H1 (cell line): ENCODE data around the gene FAM209B. TPM values are rescaled to one million over a fixed set of nuclear protein-coding genes. Genes with fewer than 3 reads are reported as not detected.

Experiments
- CTCF ChIA-PET: fragments of 300-600 bp; sonication (Branson Sonifier 250); formaldehyde crosslinking; loops from one replicate; lab custom pipeline; 2021; ENCODE audit not compliant: partially characterized antibody; lab: Charles Lee
- POLR2A ChIA-PET: fragments of 300-600 bp; sonication (Branson Sonifier 250); formaldehyde crosslinking; loops from one replicate; lab custom pipeline; 2021; ENCODE audit warnings: inconsistent platforms; ENCODE audit not compliant: partially characterized antibody; lab: Charles Lee
- DNase-seq, 2 experiments: peaks; one replicate each; pipeline versions ENCODE4 v3.0.0 to v3.0.0-alpha.2; 2010 to 2022; ENCODE audit warnings: low spot score in 2 of 2, low read depth in 1 of 2, mixed read lengths in 1 of 2
- FAIRE-seq: peaks from 2 replicates; lab custom pipeline; 2011; peaks lifted over from hg19 to GRCh38; lab: Jason Lieb, UNC
- H2AFZ ChIP-seq: 2 replicates; pipeline ENCODE4 v1.8.1; 2012; ENCODE audit warnings: low read length, inconsistent platforms
- H2AK5ac ChIP-seq: 2 replicates; pipeline ENCODE4 v1.6.1; 2013; ENCODE audit warnings: low read depth, low read length
- H2BK120ac ChIP-seq: replicated peaks from 2 replicates; pipeline ENCODE3; 2013; ENCODE audit warnings: low read depth, low read length, inconsistent platforms
- H2BK12ac ChIP-seq: 2 replicates; pipeline ENCODE4 v1.6.1; 2013; ENCODE audit warnings: low read depth, low read length
- H2BK15ac ChIP-seq: 2 replicates; pipeline ENCODE4 v1.6.1; 2013; ENCODE audit warnings: low read length
- H2BK20ac ChIP-seq: 2 replicates; pipeline ENCODE4 v1.6.1; 2013; ENCODE audit warnings: low read length
- H2BK5ac ChIP-seq: 2 replicates; pipeline ENCODE4 v1.6.1; 2013; ENCODE audit warnings: low read depth, low read length
- H3K14ac ChIP-seq: 2 replicates; pipeline ENCODE4 v1.6.1; 2013; ENCODE audit warnings: inconsistent platforms; ENCODE audit not compliant: insufficient read length
- H3K18ac ChIP-seq: 2 replicates; pipeline ENCODE4 v1.6.1; 2013; ENCODE audit warnings: low read length; ENCODE audit errors: extremely low read depth
- H3K23ac ChIP-seq: 2 replicates; pipeline ENCODE4 v1.6.1; 2013; ENCODE audit warnings: inconsistent platforms; ENCODE audit not compliant: insufficient read length
- H3K23me2 ChIP-seq: 2 replicates; pipeline ENCODE4 v1.6.1; 2013; ENCODE audit warnings: low read depth, low read length
- H3K27ac ChIP-seq: 2 replicates; pipeline ENCODE4 v1.6.1; 2011; ENCODE audit warnings: low read depth, low read length, inconsistent platforms
- H3K27me3 ChIP-seq, 4 experiments: replicated peaks in 1 of 4; 1 replicate in 1 of 4; 2 replicates in 3 of 4; pipeline versions ENCODE4 v1.6.1 to v1.8.1; 2011 to 2013; ENCODE audit warnings: low read length in 3 of 4, mild to moderate bottlenecking in 3 of 4, inconsistent platforms in 2 of 4, mixed read lengths in 2 of 4, moderate library complexity in 1 of 4; ENCODE audit not compliant: control insufficient read depth in 3 of 4, insufficient read depth in 3 of 4; ENCODE audit errors: extremely low read depth in 1 of 4
- H3K36me3 ChIP-seq, 4 experiments: 2 replicates each; pipeline versions ENCODE4 v1.6.1 to v1.8.1; 2011 to 2013; ENCODE audit warnings: mild to moderate bottlenecking in 4 of 4, low read length in 3 of 4, moderate library complexity in 2 of 4, control low read depth in 1 of 4, inconsistent platforms in 1 of 4; ENCODE audit not compliant: insufficient read depth in 4 of 4, control insufficient read depth in 2 of 4
- H3K4ac ChIP-seq: replicated peaks from 2 replicates; pipeline ENCODE3; 2013; ENCODE audit warnings: low read length, low read depth, mixed read lengths, inconsistent platforms; ENCODE audit not compliant: insufficient read length
- H3K4me1 ChIP-seq, 4 experiments: replicated peaks in 1 of 4; 1 replicate in 1 of 4; 2 replicates in 3 of 4; pipeline versions ENCODE4 v1.6.1 to v1.8.1; 2011 to 2013; ENCODE audit warnings: low read length in 3 of 4, inconsistent platforms in 2 of 4, mixed read lengths in 1 of 4; ENCODE audit not compliant: insufficient read depth in 4 of 4, control insufficient read depth in 3 of 4
- H3K4me2 ChIP-seq, 2 experiments: 2 replicates each; pipeline versions ENCODE4 v1.6.1 to v1.8.1; 2011 to 2013; ENCODE audit warnings: low read depth in 2 of 2, low read length in 2 of 2, control low read depth in 1 of 2, inconsistent platforms in 1 of 2, mild to moderate bottlenecking in 1 of 2; ENCODE audit not compliant: insufficient read depth in 1 of 2
- H3K4me3 ChIP-seq, 4 experiments: fragments of 200-600, 300-600 bp in 1 of 4; sonication (generic), shearing (Covaris generic), sonication (Bioruptor Twin) in 1 of 4; 2 replicates each; pipeline versions ENCODE4 v1.5.1 to v1.8.1; 2011 to 2016; ENCODE audit warnings: low read length in 4 of 4, low read depth in 3 of 4, control low read depth in 2 of 4, inconsistent platforms in 2 of 4, mild to moderate bottlenecking in 2 of 4, mixed read lengths in 1 of 4, moderate library complexity in 1 of 4; ENCODE audit not compliant: insufficient read depth in 2 of 4; ENCODE audit errors: extremely low read depth in 1 of 4
- H3K56ac ChIP-seq: replicated peaks from 2 replicates; pipeline ENCODE3; 2013; ENCODE audit warnings: low read depth, mild to moderate bottlenecking, mixed read lengths, low read length, inconsistent platforms; ENCODE audit not compliant: insufficient read length
- H3K79me1 ChIP-seq: 2 replicates; pipeline ENCODE4 v1.6.1; 2013; ENCODE audit warnings: low read depth, low read length, control low read depth
- H3K79me2 ChIP-seq, 2 experiments: 2 replicates each; pipeline versions ENCODE4 v1.6.1 to v1.8.1; 2012 to 2013; ENCODE audit warnings: low read length in 2 of 2, mild to moderate bottlenecking in 2 of 2, inconsistent platforms in 1 of 2; ENCODE audit not compliant: insufficient read depth in 2 of 2, control insufficient read depth in 1 of 2
- H3K9ac ChIP-seq, 4 experiments: replicated peaks in 1 of 4; 1 replicate in 1 of 4; 2 replicates in 3 of 4; pipeline versions ENCODE4 v1.6.1 to v1.8.1; 2011 to 2013; ENCODE audit warnings: low read depth in 3 of 4, low read length in 3 of 4, control low read depth in 2 of 4, mild to moderate bottlenecking in 2 of 4, moderate library complexity in 2 of 4, inconsistent platforms in 1 of 4; ENCODE audit errors: extremely low read depth in 1 of 4
- H3K9me3 ChIP-seq, 2 experiments: 2 replicates each; pipeline versions ENCODE4 v1.6.1 to v1.8.1; 2012 to 2013; ENCODE audit warnings: mild to moderate bottlenecking in 2 of 2, moderate library complexity in 2 of 2, control low read depth in 1 of 2, inconsistent platforms in 1 of 2, low read depth in 1 of 2, low read length in 1 of 2, mixed read lengths in 1 of 2; ENCODE audit not compliant: insufficient read depth in 2 of 2
- H4K20me1 ChIP-seq, 2 experiments: replicated peaks in 1 of 2; 2 replicates each; pipeline versions ENCODE3 to v1.8.1; 2011 to 2013; ENCODE audit warnings: inconsistent platforms in 2 of 2, low read length in 2 of 2, mild to moderate bottlenecking in 1 of 2; ENCODE audit not compliant: insufficient read depth in 2 of 2, control insufficient read depth in 1 of 2
- H4K5ac ChIP-seq: 2 replicates; pipeline ENCODE4 v1.6.1; 2013; ENCODE audit warnings: low read length, low read depth, mixed read lengths, inconsistent platforms; ENCODE audit not compliant: insufficient read length
- H4K8ac ChIP-seq: 2 replicates; pipeline ENCODE4 v1.8.0; 2013; ENCODE audit warnings: mild to moderate bottlenecking, moderate library complexity, low read length, inconsistent platforms; ENCODE audit not compliant: insufficient read depth; ENCODE audit errors: extremely low read depth
- H4K91ac ChIP-seq: replicated peaks from 2 replicates; pipeline ENCODE3; 2013; ENCODE audit warnings: low read length, mixed read lengths, inconsistent platforms; ENCODE audit not compliant: insufficient read length
- ATF2 ChIP-seq: IDR thresholded peaks from 2 replicates; pipeline ENCODE4 v1.6.1; 2012; ENCODE audit warnings: low read length, inconsistent platforms
- BRCA1 ChIP-seq: IDR thresholded peaks from 2 replicates; pipeline ENCODE4 v1.6.1; 2012; ENCODE audit warnings: low read depth, low read length, improper control_type of control experiment
- CREB1 ChIP-seq: IDR thresholded peaks from 2 replicates; pipeline ENCODE4 v1.6.1; 2012; ENCODE audit warnings: inconsistent platforms
- CTCF ChIP-seq, 3 experiments: IDR thresholded peaks; 1 replicate in 2 of 3; 2 replicates in 1 of 3; pipeline versions ENCODE4 v1.5.1 to v1.6.1; 2011; ENCODE audit warnings: low read length in 3 of 3, mild to moderate bottlenecking in 3 of 3, inconsistent platforms in 2 of 3, low read depth in 1 of 3, moderate library complexity in 1 of 3; ENCODE audit not compliant: insufficient read depth in 1 of 3; ENCODE audit errors: control extremely low read depth in 1 of 3
- EGR1 ChIP-seq: IDR thresholded peaks from 2 replicates; pipeline ENCODE4 v1.6.1; 2011; ENCODE audit warnings: low read depth, low read length, borderline replicate concordance
- GTF2F1 ChIP-seq: IDR thresholded peaks from 2 replicates; pipeline ENCODE4 v1.6.1; 2012; ENCODE audit warnings: low read depth, low read length, improper control_type of control experiment, borderline replicate concordance
- HDAC2 ChIP-seq, 2 experiments: fragments of 300-600 bp in 1 of 2; sonication (generic) in 1 of 2; IDR thresholded peaks; 2 replicates each; pipeline ENCODE4 v1.6.1; 2011 to 2012; ENCODE audit warnings: low read depth in 2 of 2, low read length in 2 of 2, mild to moderate bottlenecking in 2 of 2, moderate library complexity in 2 of 2, borderline replicate concordance in 1 of 2, inconsistent platforms in 1 of 2
- KDM5A ChIP-seq: fragments of 200-600 bp; IDR thresholded peaks from 2 replicates; pipeline ENCODE4 v1.7.1; 2012; ENCODE audit warnings: mild to moderate bottlenecking, low read length, inconsistent platforms, mixed read lengths
- RXRA ChIP-seq: IDR thresholded peaks from 2 replicates; pipeline ENCODE4 v1.6.1; 2011; ENCODE audit warnings: low read depth, mild to moderate bottlenecking, low read length, moderate library complexity; ENCODE audit not compliant: insufficient read depth
- SRF ChIP-seq: IDR thresholded peaks from 2 replicates; pipeline ENCODE4 v1.6.1; 2011; ENCODE audit warnings: mild to moderate bottlenecking, low read depth, low read length, moderate library complexity
- WGBS, 2 experiments: shearing (Covaris generic) in 1 of 2; methylation state at CpG; one replicate each; pipeline versions ENCODE4 v1.1.6 to v1.1.7; 2013 to 2015; ENCODE audit warnings: low lambda C conversion rate in 2 of 2, mixed read lengths in 2 of 2, inconsistent platforms in 1 of 2, low coverage in 1 of 2, missing lambda C conversion rate in 1 of 2; ENCODE audit not compliant: insufficient replicate concordance in 2 of 2, insufficient coverage in 1 of 2, insufficient read length in 1 of 2; ENCODE audit errors: extremely low coverage in 1 of 2, missing lambda C conversion rate in 1 of 2; 5-methylcytosine and 5-hydroxymethylcytosine counted together
- polyA plus RNA-seq, 7 experiments: library from polyadenylated mRNA; depleted of rRNA in 3 of 7; stranded (reverse) in 5 of 7; unstranded in 2 of 7; fragments of >200 nt in 5 of 7; fragments of 200-250 nt in 2 of 7; gene quantifications; 1 replicate in 5 of 7; 2 replicates in 1 of 7; 4 replicates in 1 of 7; pipeline versions ENCODE4 v1.2.1 to v1.2.3, GENCODE V29; 2011 to 2013; ENCODE audit warnings: missing spikeins in 2 of 7, mixed read lengths in 2 of 7
- total RNA-seq: library from RNA; stranded (reverse); fragmentation: NEBNext Ultra II Directional; extraction: Animal tissue kit (Norgen Biotek cat#: 25700); gene quantifications from 2 replicates; pipeline ENCODE4 v1.2.1, GENCODE V29; 2021

Gene FAM209B
- total and polyA plus RNA-seq, 2 of the 8 experiments (the other 6 are each of a cell fraction or from before 2014, with no cell fraction given): 0.29 TPM; not detected in 1

GRCh38 chr20:56506103-56506502 lies 26.9 kb upstream of the FAM209B start:
- H2BK20ac ChIP-seq: no peak overlapping the region
- FAIRE-seq (no peak), DNase-seq (no peak)
- no peak overlapping the region for H3K4me2 ChIP-seq
- no peak overlapping the region for H2BK120ac ChIP-seq
- CTCF ChIA-PET: interaction anchor here (1.0 to 2.9 kb wide), 6 partner anchors 8 to 502 kb away, joined by 3 to 14 read pairs (median 8); no protein-coding TSS in a partner anchor
- 62% methylated on average over 3 of the region's 3 CpGs; no CpG with 5 or more reads in 1 of the 2 experiments for WGBS, 2 experiments
- no peak overlapping the region for H3K23ac ChIP-seq
- H2AFZ ChIP-seq: no peak overlapping the region
- no peak overlapping the region for H3K4ac ChIP-seq
- H3K27ac ChIP-seq: no peak overlapping the region
- H2BK12ac ChIP-seq: no peak overlapping the region
- no peak overlapping the region for H4K8ac ChIP-seq
- H3K56ac ChIP-seq: no peak overlapping the region
- peaks cover 0 to 2% of the 10 kb centered on the region in 2 experiments for H4K20me1 ChIP-seq
- H3K18ac ChIP-seq: no peak overlapping the region
- H2BK15ac ChIP-seq: no peak overlapping the region
- H3K14ac ChIP-seq: no peak overlapping the region
- no peaks in the 10 kb centered on the region for H3K4me1 ChIP-seq
- no peak overlapping the region for H2BK5ac ChIP-seq
- H3K79me2 ChIP-seq: no peaks in the 10 kb centered on the region
- no peak overlapping the region for H3K9ac ChIP-seq
- POLR2A ChIA-PET: no interaction called here
- H3K36me3 ChIP-seq: no peaks in the 10 kb centered on the region
- H2AK5ac ChIP-seq: no peak overlapping the region
- H3K23me2 ChIP-seq: no peaks in the 10 kb centered on the region
- H4K91ac ChIP-seq: no peak overlapping the region
- no peak overlapping the region for H3K4me3 ChIP-seq
- no peaks in the 10 kb centered on the region for H3K27me3 ChIP-seq
- H3K9me3 ChIP-seq: no peaks in the 10 kb centered on the region
- no peak overlapping the region for H4K5ac ChIP-seq
- H3K79me1 ChIP-seq: no peaks in the 10 kb centered on the region
- TF ChIP-seq RXRA (no peak), ATF2 (no peak), EGR1 (no peak), SRF (no peak), HDAC2 (IDR thresholded peaks at IDR 0.05; ENCODE audit: borderline replicate concordance in 1 of 2, low read depth in 2 of 2, low read length in 2 of 2) (no peak), KDM5A (no peak), GTF2F1 (no peak), CTCF (IDR thresholded peaks at IDR 0.05; ENCODE audit: control extremely low read depth in 1 of 3, insufficient read depth in 1 of 3, low read depth in 1 of 3, low read length in 3 of 3) (no peak), CREB1 (no peak), BRCA1 (no peak)
